PC-3 (cell line): ENCODE results near the gene BOLA2B.

Source experiments
- EZH2 ChIP-seq: fragments of 300-600 bp; sonication (generic); IDR thresholded peaks from one replicate; pipeline ENCODE4 v1.6.1; 2017; ENCODE audit warnings: antibody characterized with exemption, mild to moderate bottlenecking, low read length; ENCODE audit not compliant: unreplicated experiment
- TF ChIP-seq, protein P1 (sequence below): fragments of 300-600 bp; sonication (generic); conservative IDR thresholded peaks from 2 replicates; pipeline ENCODE4 v1.5.1; 2017; ENCODE audit warnings: antibody characterized with exemption, low read depth, mild to moderate bottlenecking, low read length

DNA sequence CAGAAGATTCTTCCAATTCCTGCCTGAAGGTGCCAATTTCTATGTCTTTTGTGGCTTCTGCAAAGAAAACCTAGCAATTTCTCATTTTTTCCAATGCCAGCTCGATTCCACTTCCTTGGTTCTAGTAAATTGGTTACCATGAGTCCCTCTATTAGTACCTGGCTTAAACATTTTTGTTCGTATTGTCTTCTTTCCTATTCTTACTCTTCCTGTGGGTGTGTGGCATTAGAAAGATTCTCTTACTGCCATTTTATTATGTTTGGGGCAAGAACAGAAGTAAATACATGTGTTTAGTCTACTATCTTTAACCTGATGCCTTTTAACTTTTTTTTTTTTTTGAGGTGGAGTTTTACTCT lies 50.1 kb downstream of the BOLA2B start:
- TF ChIP-seq, protein P1, sequence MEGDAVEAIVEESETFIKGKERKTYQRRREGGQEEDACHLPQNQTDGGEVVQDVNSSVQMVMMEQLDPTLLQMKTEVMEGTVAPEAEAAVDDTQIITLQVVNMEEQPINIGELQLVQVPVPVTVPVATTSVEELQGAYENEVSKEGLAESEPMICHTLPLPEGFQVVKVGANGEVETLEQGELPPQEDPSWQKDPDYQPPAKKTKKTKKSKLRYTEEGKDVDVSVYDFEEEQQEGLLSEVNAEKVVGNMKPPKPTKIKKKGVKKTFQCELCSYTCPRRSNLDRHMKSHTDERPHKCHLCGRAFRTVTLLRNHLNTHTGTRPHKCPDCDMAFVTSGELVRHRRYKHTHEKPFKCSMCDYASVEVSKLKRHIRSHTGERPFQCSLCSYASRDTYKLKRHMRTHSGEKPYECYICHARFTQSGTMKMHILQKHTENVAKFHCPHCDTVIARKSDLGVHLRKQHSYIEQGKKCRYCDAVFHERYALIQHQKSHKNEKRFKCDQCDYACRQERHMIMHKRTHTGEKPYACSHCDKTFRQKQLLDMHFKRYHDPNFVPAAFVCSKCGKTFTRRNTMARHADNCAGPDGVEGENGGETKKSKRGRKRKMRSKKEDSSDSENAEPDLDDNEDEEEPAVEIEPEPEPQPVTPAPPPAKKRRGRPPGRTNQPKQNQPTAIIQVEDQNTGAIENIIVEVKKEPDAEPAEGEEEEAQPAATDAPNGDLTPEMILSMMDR: no peak
- TF ChIP-seq EZH2: no peak
